OCI-LY1 (cell line): ENCODE measurements around the gene GTPBP1.

Experiments
- H2AFZ ChIP-seq: fragments of 200-600 bp; sonication (generic), shearing (Covaris generic); 2 replicates; pipeline ENCODE4 v1.6.0; 2014; ENCODE audit warnings: antibody characterized with exemption, mild to moderate bottlenecking, low read length
- H3F3A ChIP-seq: fragments of 200-600 bp; sonication (generic), shearing (Covaris generic); 2 replicates; pipeline ENCODE4 v1.6.0; 2014; ENCODE audit warnings: mild to moderate bottlenecking, antibody characterized with exemption, low read length, moderate library complexity; ENCODE audit not compliant: insufficient read depth
- H3K27ac ChIP-seq: fragments of 200-600 bp; sonication (generic); 2 replicates; pipeline ENCODE4 v1.5.1; 2014; ENCODE audit warnings: low read length, mixed run types, mild to moderate bottlenecking, low read depth; ENCODE audit not compliant: poor library complexity, severe bottlenecking
- H3K27me3 ChIP-seq: fragments of 200-600 bp; sonication (generic); 2 replicates; pipeline ENCODE4 v1.6.0; 2014; ENCODE audit warnings: antibody characterized with exemption, mild to moderate bottlenecking, low read length, moderate library complexity; ENCODE audit not compliant: insufficient read depth
- H3K36me3 ChIP-seq: fragments of 200-600 bp; sonication (generic); 2 replicates; pipeline ENCODE4 v1.6.1; 2014; ENCODE audit warnings: mild to moderate bottlenecking, antibody characterized with exemption, low read length, moderate library complexity, mixed read lengths; ENCODE audit not compliant: insufficient read depth
- H3K4me1 ChIP-seq: fragments of 200-600 bp; sonication (generic); 2 replicates; pipeline ENCODE4 v1.5.1; 2014; ENCODE audit warnings: mild to moderate bottlenecking, low read length, moderate library complexity; ENCODE audit not compliant: insufficient read depth, severe bottlenecking
- H3K4me2 ChIP-seq: fragments of 200-600 bp; sonication (generic), shearing (Covaris generic); 2 replicates; pipeline ENCODE4 v1.6.1; 2014; ENCODE audit warnings: low read length
- H3K4me3 ChIP-seq: fragments of 200-600 bp; sonication (generic); 2 replicates; pipeline ENCODE4 v1.5.1; 2014; ENCODE audit warnings: low read length, low read depth, mild to moderate bottlenecking, mixed read lengths; ENCODE audit not compliant: poor library complexity, severe bottlenecking
- H3K79me2 ChIP-seq: fragments of 200-600 bp; shearing (Covaris generic); 2 replicates; pipeline ENCODE4 v1.6.1; 2016; ENCODE audit warnings: mixed run types, low read length, mixed read lengths; ENCODE audit not compliant: insufficient read depth
- H3K9ac ChIP-seq: fragments of 200-600 bp; sonication (generic), shearing (Covaris generic); 2 replicates; pipeline ENCODE4 v1.6.1; 2014; ENCODE audit warnings: mild to moderate bottlenecking, low read length, mixed read lengths
- H3K9me2 ChIP-seq: fragments of 200-600 bp; sonication (generic), shearing (Covaris generic); 2 replicates; pipeline ENCODE4 v1.6.1; 2014; ENCODE audit warnings: low read depth, mild to moderate bottlenecking, low read length, mixed read lengths
- H3K9me3 ChIP-seq: fragments of 200-600 bp; shearing (Covaris generic); 2 replicates; pipeline ENCODE4 v1.6.1; 2014; ENCODE audit warnings: low read length, mixed read lengths
- H4K20me1 ChIP-seq: fragments of 200-600 bp; sonication (generic), shearing (Covaris generic); 2 replicates; pipeline ENCODE4 v1.6.0; 2016; ENCODE audit warnings: mild to moderate bottlenecking, low read length; ENCODE audit not compliant: insufficient read depth
- CTCF ChIP-seq: fragments of 200-600 bp; sonication (generic), shearing (Covaris generic); IDR thresholded peaks from 2 replicates; pipeline ENCODE4 v1.5.1; 2017; ENCODE audit warnings: mild to moderate bottlenecking, antibody characterized with exemption, low read length, moderate library complexity, mixed read lengths
- EZH2 ChIP-seq: fragments of 200-600 bp; sonication (generic), shearing (Covaris generic); IDR thresholded peaks from 2 replicates; pipeline ENCODE4 v1.8.0; 2017; ENCODE audit warnings: borderline replicate concordance, mixed run types, mild to moderate bottlenecking, antibody characterized with exemption, low read length, moderate library complexity, mixed read lengths

GTPBP1 gene

GRCh38 chr22:38707984-38708383 lies 2.2 kb downstream of the GTPBP1 start:
- TF ChIP-seq CTCF: no peak
- no peak for TF ChIP-seq EZH2
- Histone ChIP-seq H3K79me2 (peaks cover 59% of the 10 kb centered on the region), H4K20me1 (0 out of 2 replicates have a peak, but pooled peaks cover 5% of the 10 kb centered on the region), H3K4me1 (peaks cover 53% of the 10 kb centered on the region), H3K36me3 (peaks cover 28% of the 10 kb centered on the region; the same call in 1 of the 2 replicates), H3K9me2 (no peaks in the 10 kb centered on the region), H3K9ac (no peak overlapping the region), H3K4me3 (peak overlapping the region; percentile 98), H2AFZ (no peak overlapping the region), H3F3A (no peaks in the 10 kb centered on the region), H3K27me3 (no peaks in the 10 kb centered on the region), H3K4me2 (peak overlapping the region; percentile 97), H3K9me3 (no peaks in the 10 kb centered on the region), H3K27ac (no peak overlapping the region)

GRCh38 chr22:38709306-38709705 lies 3.6 kb downstream of the GTPBP1 start:
- no peaks in the 10 kb centered on the region for H3K27me3 ChIP-seq
- H4K20me1 ChIP-seq: 0 out of 2 replicates have a peak, but pooled peaks cover 5% of the 10 kb centered on the region
- no peaks in the 10 kb centered on the region for H3K9me2 ChIP-seq
- H3K4me3 ChIP-seq: no peak overlapping the region
- H3K4me1 ChIP-seq: peaks cover 42% of the 10 kb centered on the region
- H3K4me2 ChIP-seq: peak overlapping the region; percentile 39; the same call in 1 of the 2 replicates
- H3K9ac ChIP-seq: no peak overlapping the region
- H2AFZ ChIP-seq: no peak overlapping the region
- H3K27ac ChIP-seq: no peak overlapping the region
- H3K79me2 ChIP-seq: peaks cover 69% of the 10 kb centered on the region
- H3F3A ChIP-seq: no peaks in the 10 kb centered on the region
- no peaks in the 10 kb centered on the region for H3K9me3 ChIP-seq
- H3K36me3 ChIP-seq: peaks cover 28% of the 10 kb centered on the region; the same call in 1 of the 2 replicates
- TF ChIP-seq CTCF: no peak
- TF ChIP-seq EZH2: no peak

- H3F3A ChIP-seq: no peaks in the 10 kb centered on the region
- TF ChIP-seq EZH2: no peak
- no peak for TF ChIP-seq CTCF
- no peaks in the 10 kb centered on the region for H3K27me3 ChIP-seq
- H4K20me1 ChIP-seq: 0 out of 2 replicates have a peak, but pooled peaks cover 5% of the 10 kb centered on the region
- no peak overlapping the region for H3K4me2 ChIP-seq
- peaks cover 35% of the 10 kb centered on the region; the same call in 1 of the 2 replicates for H3K36me3 ChIP-seq
- peaks cover 72% of the 10 kb centered on the region for H3K79me2 ChIP-seq
- H3K4me1 ChIP-seq: peaks cover 33% of the 10 kb centered on the region
- no peak overlapping the region for H3K4me3 ChIP-seq
- no peak overlapping the region for H3K9ac ChIP-seq
- no peaks in the 10 kb centered on the region for H3K9me2 ChIP-seq
- no peak overlapping the region for H3K27ac ChIP-seq
- H2AFZ ChIP-seq: no peak overlapping the region
- no peaks in the 10 kb centered on the region for H3K9me3 ChIP-seq
Measured at GRCh38 chr22:38710351-38710750, 4.6 kb downstream of the GTPBP1 start.
